Parietal lobe (tissue), 1 donor: ENCODE data around the gene GAMT. TPM values are rescaled to one million over a fixed set of nuclear protein-coding genes. Genes with fewer than 3 reads are reported as not detected.

Source experiments
- total RNA-seq: library from RNA; depleted of rRNA; stranded (reverse); fragments of >200 nt; gene quantifications from one replicate; pipeline ENCODE4 v1.2.3, GENCODE V29; 2014

GAMT gene
- total RNA-seq: 15.0 TPM

GRCh38 chr19:1401138-1401888 is at the start of gene GAMT:
TSS of gene GAMT (minus strand) at chr19:1401542. CDS start at chr19:1401476, 66 bp downstream.

GRCh38 chr19:1449467-1450442 is 48.4 kb upstream of the GAMT start, which contains the start of gene APC2:
TSS of gene APC2 (plus strand) at chr19:1450121. CDS start at chr19:1453002, 2,881 bp downstream.

GRCh38 chr19:1438035-1438932 is 36.9 kb upstream of the GAMT start, which contains the start of gene RPS15:
TSS of gene RPS15 (plus strand) at chr19:1438396. CDS start at chr19:1438426, 30 bp downstream.

GRCh38 chr19:1407528-1408299 is 6.4 kb upstream of the GAMT start, which contains the start of gene DAZAP1:
TSS of gene DAZAP1 (plus strand) at chr19:1407586. CDS start at chr19:1407774, 188 bp downstream.

GRCh38 chr19:1383312-1384084 is 17.8 kb downstream of the GAMT start, which contains the start of gene NDUFS7:
TSS of gene NDUFS7 (plus strand) at chr19:1383907. CDS start at chr19:1383927, 20 bp downstream.

Other genes with a start within 250 kb of the GAMT start
- gene SBNO2, start 227.3 kb downstream of the GAMT start, total RNA-seq: 8.1 TPM
- gene STK11, start 195.8 kb downstream of the GAMT start, total RNA-seq: 43.2 TPM
- gene CBARP, start 163.5 kb downstream of the GAMT start, total RNA-seq: 15.3 TPM
- gene ATP5F1D, start 159.8 kb downstream of the GAMT start, total RNA-seq: 15.7 TPM
- 24.4 TPM for gene MIDN, start 153.0 kb downstream of the GAMT start, total RNA-seq
- gene CIRBP, start 132.2 kb downstream of the GAMT start, total RNA-seq: 380 TPM
- gene FAM174C, start 126.0 kb downstream of the GAMT start, total RNA-seq: 8.1 TPM
- gene EFNA2, start 115.7 kb downstream of the GAMT start, total RNA-seq: 7.5 TPM
- gene NDUFS7, start 17.6 kb downstream of the GAMT start, total RNA-seq: 36.6 TPM
- gene DAZAP1, start 6.0 kb upstream of the GAMT start, total RNA-seq: 40.1 TPM
- gene RPS15, start 36.9 kb upstream of the GAMT start, total RNA-seq: 535 TPM
- gene APC2, start 48.6 kb upstream of the GAMT start, total RNA-seq: 276 TPM
- 24.1 TPM for gene C19orf25, start 77.7 kb upstream of the GAMT start, total RNA-seq
- gene PCSK4, start 88.8 kb upstream of the GAMT start, total RNA-seq: 3.8 TPM
- 2.2 TPM for gene REEP6, start 89.6 kb upstream of the GAMT start, total RNA-seq
- not detected for gene ADAMTSL5, start 111.5 kb upstream of the GAMT start, total RNA-seq
- gene PLK5, start 122.5 kb upstream of the GAMT start, total RNA-seq: 0.31 TPM
- 44.8 TPM for gene MEX3D, start 166.8 kb upstream of the GAMT start, total RNA-seq
- 67.6 TPM for gene MBD3, start 191.3 kb upstream of the GAMT start, total RNA-seq
- gene UQCR11, start 203.9 kb upstream of the GAMT start, total RNA-seq: 52.0 TPM